Measurements from ENCODE around the gene REV1.
A peak's percentile ranks its signal among the peaks of the same experiment; 100 is the strongest.
"Not testable (repeated sequence)": the region's sequence is repeated elsewhere in the genome, so short reads cannot be mapped to it uniquely, and the experiment has no call there.

The REV1 gene

GRCh38 chr2:99488539-99489062, 1.2 kb downstream of the REV1 start:
- peak overlapping the region in 20 of 21 experiments; percentile 90 to 99 (median 96) for H3K27ac ChIP-seq

GRCh38 chr2:99487906-99488305, 1.9 kb downstream of the REV1 start:
- H3K27ac ChIP-seq = peak overlapping the region in 4 of 21 experiments; percentile 91 to 99 (median 98)
- H3K4me3 ChIP-seq = no peak overlapping the region

More at GRCh38 chr2:99488539-99489062, 1.2 kb downstream of the REV1 start:
- H3K4me3 ChIP-seq = peak overlapping the region; percentile 74 to 100 (median 89)

- Histone ChIP-seq H3K27ac (no peak overlapping the region), H3K4me3 (no peak overlapping the region)
These were observed 4.0 kb downstream of the REV1 start for GRCh38 chr2:99485824-99486223.

DNA sequence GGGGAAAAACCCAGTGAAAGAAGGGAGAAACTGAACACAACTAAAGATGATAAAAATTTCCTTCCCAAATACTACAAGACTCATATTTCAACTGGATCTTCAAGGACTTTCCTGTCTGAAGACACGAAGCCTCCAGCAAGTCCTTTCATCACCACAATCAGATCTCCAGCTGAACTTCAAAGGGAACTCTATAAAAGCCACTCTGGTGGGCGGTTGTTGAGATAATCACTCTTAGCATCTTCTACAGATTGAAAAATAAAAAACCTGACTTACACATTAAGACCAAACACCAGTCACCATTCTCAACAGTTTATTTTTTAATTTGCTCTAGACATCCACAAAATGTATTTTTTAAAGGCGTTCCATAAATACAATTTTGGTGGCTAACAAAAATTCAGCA, 4.4 kb downstream of the REV1 start:
- H3K4me3 ChIP-seq = no peak overlapping the region
- peak overlapping the region in 1 of 21 experiments; percentile 24 for H3K27ac ChIP-seq

DNA sequence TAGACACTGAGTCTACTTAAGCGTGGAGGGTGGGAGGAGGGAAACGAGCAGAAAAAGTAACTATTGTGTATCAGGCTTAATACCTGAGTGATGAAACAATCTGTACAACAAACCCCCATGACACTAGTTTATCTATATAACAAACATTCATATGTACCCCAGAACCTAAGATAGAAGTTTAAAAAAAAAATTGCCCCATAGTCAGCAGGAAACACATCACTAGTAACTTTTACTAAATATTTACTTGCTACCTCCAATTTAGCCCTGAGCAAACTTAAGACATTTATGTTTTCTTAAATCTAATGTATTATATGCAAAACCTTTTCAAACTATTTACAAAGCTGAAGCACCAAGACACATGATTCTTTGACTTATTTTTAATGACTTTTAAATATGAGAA, 5.6 kb downstream of the REV1 start:
- H3K27ac ChIP-seq = no peak overlapping the region
- no peak overlapping the region for H3K4me3 ChIP-seq

GRCh38 chr2:99481941-99482340, 7.9 kb downstream of the REV1 start:
- peak overlapping the region in 1 of 21 experiments; percentile 38 for H3K27ac ChIP-seq

DNA sequence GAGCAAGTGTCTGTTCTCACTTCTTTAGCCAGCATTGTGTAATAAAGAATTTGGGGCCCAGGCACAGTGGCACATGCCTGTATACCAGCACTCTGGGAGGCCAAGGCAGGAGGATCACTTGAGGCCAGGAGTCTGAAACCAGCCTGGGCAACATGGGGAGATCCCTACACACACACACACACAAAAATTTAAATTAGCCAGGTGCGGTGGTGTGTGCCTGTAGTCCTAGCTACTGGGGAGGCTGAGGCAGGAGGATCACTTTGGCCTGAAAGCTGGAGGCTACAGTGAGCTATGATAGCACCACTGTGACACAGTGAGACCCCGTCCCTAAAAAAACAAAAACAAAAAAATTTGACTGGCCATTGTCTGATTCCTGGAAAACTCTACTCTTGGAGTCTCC, 8.3 kb downstream of the REV1 start:
- Histone ChIP-seq H3K4me3 (no peak overlapping the region), H3K27ac (peak overlapping the region in 1 of 21 experiments; percentile 38)

More at GRCh38 chr2:99481941-99482340, 7.9 kb downstream of the REV1 start:
- H3K4me3 ChIP-seq = no peak overlapping the region

DNA sequence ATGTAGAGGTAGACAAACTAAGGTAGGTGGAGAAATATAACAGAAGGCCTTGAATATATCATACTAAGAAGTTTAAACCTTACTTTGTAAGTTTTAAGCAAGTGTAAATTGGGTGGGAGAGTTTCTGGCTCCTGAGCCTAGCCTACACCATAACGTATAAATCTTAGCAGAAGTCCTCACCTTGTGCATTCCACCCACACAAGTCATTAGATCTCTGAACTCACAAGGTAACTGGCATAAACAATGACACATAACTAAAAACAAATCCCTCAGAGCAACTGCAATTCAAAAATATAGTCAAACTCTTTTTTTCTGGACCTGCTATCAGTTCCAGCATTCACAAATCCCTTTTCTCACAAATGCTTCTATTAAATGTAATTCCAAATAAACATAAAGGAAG, 9.4 kb downstream of the REV1 start:
- Histone ChIP-seq H3K4me3 (no peak overlapping the region), H3K27ac (peak overlapping the region in 2 of 21 experiments; percentile 0 to 25)

DNA sequence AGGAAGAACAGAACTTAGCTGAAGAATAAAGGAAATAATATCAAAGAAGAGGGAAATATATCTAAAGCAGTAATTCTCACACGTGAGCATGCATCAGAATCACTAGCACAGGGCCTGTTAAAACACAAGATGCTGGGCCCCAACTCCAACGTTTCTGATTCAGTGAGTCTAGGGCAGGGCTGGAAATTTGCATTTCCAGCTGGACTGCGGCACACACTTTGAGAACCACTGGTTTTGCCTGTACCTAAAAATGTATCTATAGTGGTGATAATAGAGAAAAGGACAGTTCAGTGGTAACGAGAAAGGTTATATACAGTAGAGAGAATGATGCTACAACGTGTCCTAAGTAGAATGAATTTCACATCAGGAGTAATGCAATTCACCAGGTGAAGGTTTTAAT, 11.2 kb downstream of the REV1 start:
- Histone ChIP-seq H3K27ac (no peak overlapping the region), H3K4me3 (no peak overlapping the region)

DNA sequence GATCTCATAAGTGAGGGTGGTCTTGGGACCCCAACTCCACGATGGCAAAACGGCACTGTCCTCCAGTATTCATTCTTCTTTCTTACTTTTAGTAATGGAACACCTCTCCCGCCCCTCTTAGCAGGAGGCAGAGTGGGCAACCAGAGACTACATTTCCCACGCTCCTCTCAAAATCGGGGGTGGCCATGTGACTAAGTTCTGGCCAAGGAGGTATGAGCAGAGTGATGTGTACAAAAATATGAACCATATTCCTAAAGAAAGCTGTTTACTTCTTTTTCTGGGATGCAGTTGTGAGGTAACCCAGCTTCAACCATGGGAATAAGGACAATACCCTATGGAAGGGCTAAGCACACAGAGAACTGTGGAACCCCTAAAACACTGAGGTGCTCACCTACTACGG, 12.8 kb downstream of the REV1 start:
- H3K4me3 ChIP-seq = no peak overlapping the region
- H3K27ac ChIP-seq = peak overlapping the region in 1 of 21 experiments; percentile 9

GRCh38 chr2:99476629-99477028, 13.2 kb downstream of the REV1 start:
- Histone ChIP-seq H3K4me3 (no peak overlapping the region), H3K27ac (peak overlapping the region in 3 of 21 experiments; percentile 40 to 66 (median 60))

- H3K27ac ChIP-seq = peak overlapping the region in 7 of 21 experiments; percentile 8 to 74 (median 47)
- H3K4me3 ChIP-seq = not testable (repeated sequence)
These were observed 14.7 kb downstream of the REV1 start for GRCh38 chr2:99475095-99475494.

GRCh38 chr2:99473518-99474083, 16.2 kb downstream of the REV1 start:
- Histone ChIP-seq H3K27ac (no peak overlapping the region), H3K4me3 (no peak overlapping the region)

- no peak overlapping the region for H3K27ac ChIP-seq
These were observed 17.2 kb downstream of the REV1 start for GRCh38 chr2:99472600-99472960.

DNA sequence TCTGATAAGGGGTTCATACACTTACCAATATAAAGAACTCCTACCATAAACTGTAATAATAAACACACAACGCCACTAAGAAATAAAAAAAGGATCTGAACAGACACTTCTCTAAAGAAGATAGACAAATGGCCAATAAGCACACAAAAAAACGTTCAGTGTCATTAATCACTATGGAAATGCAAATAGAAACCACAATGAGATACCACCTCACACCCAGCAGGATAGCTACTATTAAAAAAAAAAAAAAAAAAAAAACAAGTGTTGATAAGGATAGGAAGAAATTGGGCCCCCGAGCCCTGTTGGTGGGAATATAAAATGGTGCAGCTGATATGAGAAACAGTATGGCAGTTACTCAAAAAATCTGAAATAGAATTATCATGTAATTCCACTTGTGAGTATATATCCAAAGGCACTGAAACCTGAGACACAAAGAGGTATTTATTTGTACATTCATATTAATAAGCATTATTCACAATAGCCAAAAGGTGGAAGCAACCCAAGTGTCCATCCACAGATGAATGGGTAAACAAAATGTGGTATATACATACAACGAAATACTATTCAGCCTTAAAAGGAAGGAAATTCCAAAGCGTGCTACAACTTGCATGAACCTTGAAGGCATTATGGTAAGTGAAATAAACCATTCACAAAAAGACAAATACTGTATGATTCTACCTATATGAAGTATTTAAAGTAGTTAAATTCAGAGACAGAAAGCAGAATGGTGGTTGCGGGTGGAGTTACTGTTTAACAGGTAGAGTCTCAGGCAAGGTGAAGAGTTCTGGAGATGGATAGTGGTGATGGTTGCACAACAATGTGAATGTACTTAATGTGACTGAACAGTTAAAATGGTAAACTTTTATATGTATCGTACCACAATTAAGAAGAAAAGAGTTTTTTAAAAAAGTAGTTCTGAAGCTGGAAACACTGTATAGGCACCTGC, 17.9 kb downstream of the REV1 start:
- H3K4me3 ChIP-seq = no peak overlapping the region
- H3K27ac ChIP-seq = no peak overlapping the region

More at GRCh38 chr2:99472600-99472960, 17.2 kb downstream of the REV1 start:
- H3K4me3 ChIP-seq = no peak overlapping the region

DNA sequence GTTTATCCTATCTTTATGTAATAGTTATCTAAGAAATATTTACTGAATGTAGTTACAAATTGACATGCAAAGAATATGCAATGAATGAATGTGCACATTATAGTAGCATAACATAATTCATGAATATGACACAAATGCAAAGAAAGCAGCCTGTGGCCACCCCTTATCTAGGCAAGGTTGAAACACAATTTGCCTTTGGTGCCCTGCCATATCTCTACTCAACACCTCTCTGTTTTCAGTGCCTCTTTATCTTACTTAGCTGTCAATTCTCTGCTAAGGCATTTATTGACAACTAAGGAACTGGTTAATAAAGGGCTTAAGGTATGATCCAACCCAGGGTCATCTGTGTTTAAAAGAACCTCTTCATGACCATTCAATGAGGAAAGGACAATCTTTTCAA, 18.9 kb downstream of the REV1 start:
- Histone ChIP-seq H3K4me3 (no peak overlapping the region), H3K27ac (peak overlapping the region in 1 of 21 experiments; percentile 5)

DNA sequence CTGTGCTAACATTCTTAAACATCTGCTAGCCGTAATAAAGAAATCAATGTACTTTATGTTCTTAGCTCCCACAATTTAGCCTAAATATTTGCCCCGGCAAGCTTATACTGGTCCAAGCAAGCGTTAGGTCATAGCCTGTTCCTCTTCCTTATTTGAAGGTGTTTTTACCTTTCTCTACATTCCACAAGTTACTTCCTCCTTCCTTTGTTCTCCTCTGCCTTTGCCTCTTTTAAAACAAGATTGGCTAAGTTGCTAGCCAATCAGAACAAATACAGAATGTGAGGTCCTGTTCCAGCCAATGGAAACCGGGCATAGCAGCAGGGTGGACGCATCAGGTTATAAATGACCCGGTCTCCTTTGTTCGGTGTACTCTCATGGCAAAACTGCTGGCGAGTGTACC, 19.4 kb downstream of the REV1 start:
- H3K27ac ChIP-seq = peak overlapping the region in 2 of 21 experiments; percentile 5 to 6

GRCh38 chr2:99469394-99469793, 20.4 kb downstream of the REV1 start:
- Histone ChIP-seq H3K4me3 (no peak overlapping the region), H3K27ac (no peak overlapping the region)

More for the DNA sequence above, 19.4 kb downstream of the REV1 start:
- H3K4me3 ChIP-seq = not testable (repeated sequence)

- no peak overlapping the region for H3K4me3 ChIP-seq
- H3K27ac ChIP-seq = no peak overlapping the region
These were observed 21.7 kb downstream of the REV1 start for GRCh38 chr2:99468155-99468554.

DNA sequence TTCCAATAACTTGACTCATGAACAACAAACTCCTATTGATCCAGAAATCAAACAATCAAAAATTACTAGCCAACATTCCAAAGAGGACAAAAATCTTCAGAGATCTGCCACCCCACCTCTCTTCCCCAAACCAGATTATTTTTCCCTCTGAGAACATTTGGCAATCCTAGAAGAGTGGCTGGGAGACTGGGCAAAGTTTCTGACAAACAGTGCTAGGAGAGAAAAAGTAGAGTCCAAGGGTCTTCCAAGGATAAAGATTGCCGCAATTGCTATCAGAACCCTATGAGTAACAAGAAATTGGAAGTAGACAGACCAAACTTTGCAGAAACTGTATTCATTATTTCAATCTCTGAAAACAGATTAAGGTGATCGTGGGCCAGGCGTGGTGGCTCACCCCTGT, 22.4 kb downstream of the REV1 start:
- no peak overlapping the region for H3K27ac ChIP-seq

More for the DNA sequence above, 22.4 kb downstream of the REV1 start:
- H3K4me3 ChIP-seq = no peak overlapping the region
